ENCODE results near the gene MMP25. TPM values are rescaled to one million over a fixed set of nuclear protein-coding genes. Genes with fewer than 3 reads are reported as not detected.

Gene MMP25
- polyA plus RNA-seq, 1 experiment = not detected

DNA sequence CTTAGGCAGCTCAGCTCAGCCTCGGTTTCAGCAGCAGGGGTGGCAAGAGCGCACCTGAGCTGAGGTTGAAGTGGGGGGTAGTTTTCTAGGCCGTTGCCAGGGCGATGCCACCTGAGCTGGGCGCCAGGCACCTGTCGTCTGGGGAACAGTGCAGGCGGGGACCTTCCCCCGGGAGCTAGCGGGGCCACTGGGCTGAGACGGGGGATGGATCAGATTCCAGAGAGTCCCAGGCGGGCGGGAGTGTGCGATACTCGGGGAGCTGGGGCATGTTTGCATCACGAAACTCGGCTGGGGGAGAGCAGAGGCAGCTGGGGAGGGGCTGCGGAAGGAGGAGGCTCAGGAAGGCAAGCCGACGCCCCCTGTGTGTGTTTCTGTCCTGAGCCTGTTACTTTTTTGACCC lies 34.1 kb upstream of the MMP25 start:
- Histone ChIP-seq H3K4me3 (ENCODE audit: low read depth, low read length) (no peak overlapping the region), H3K27me3 (ENCODE audit: control insufficient read depth, insufficient read depth, low read length) (peaks cover 56% of the 10 kb centered on the region), H3K27ac (ENCODE audit: low read depth, low read length) (no peak overlapping the region), H3K9me3 (ENCODE audit: control insufficient read depth, insufficient read depth, low read length) (no peaks in the 10 kb centered on the region; the same call in 1 of the 2 replicates)
- TF ChIP-seq, protein P1, sequence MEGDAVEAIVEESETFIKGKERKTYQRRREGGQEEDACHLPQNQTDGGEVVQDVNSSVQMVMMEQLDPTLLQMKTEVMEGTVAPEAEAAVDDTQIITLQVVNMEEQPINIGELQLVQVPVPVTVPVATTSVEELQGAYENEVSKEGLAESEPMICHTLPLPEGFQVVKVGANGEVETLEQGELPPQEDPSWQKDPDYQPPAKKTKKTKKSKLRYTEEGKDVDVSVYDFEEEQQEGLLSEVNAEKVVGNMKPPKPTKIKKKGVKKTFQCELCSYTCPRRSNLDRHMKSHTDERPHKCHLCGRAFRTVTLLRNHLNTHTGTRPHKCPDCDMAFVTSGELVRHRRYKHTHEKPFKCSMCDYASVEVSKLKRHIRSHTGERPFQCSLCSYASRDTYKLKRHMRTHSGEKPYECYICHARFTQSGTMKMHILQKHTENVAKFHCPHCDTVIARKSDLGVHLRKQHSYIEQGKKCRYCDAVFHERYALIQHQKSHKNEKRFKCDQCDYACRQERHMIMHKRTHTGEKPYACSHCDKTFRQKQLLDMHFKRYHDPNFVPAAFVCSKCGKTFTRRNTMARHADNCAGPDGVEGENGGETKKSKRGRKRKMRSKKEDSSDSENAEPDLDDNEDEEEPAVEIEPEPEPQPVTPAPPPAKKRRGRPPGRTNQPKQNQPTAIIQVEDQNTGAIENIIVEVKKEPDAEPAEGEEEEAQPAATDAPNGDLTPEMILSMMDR (IDR thresholded peaks at IDR 0.05; ENCODE audit: low read depth, low read length) = no peak
- POLR2A ChIA-PET = interaction anchor here (0.6 to 1.7 kb wide), 2 partner anchors 10 to 101 kb away, joined by 3 to 7 read pairs; no protein-coding TSS in a partner anchor
- no peak for DNase-seq (ENCODE audit: low read depth, low spot score)
- CTCF ChIA-PET = interaction anchor here (1.0 kb wide), 1 partner anchor 16 kb away, joined by 3 read pairs; no protein-coding TSS in a partner anchor

DNA sequence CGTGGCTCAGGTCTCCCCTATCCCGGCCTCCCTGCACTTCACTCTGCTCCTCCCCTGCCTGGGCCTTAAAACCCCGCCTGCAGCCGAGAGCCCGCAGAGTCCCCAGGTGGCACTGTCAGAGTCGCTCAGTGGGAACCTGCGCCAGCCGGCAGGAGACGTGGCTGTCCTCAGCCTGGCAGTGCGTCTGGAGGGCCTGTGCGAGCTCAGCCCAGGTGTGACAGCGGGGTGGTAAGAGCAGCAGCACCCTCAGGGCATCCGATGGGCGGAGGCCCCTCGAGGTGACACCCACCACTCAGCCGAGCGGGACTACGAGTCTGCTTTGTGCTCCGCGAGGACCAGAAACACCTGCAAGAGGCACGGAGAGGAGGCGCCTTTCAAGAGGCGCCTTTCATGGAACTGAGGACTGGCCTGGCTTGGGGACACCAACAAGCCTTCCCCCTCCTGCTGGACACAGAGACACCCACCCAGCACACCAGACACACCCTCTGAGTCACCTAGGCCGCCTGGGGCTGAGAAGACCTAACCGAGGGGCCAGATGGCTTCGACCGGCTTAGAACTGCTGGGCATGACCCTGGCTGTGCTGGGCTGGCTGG lies 33.4 kb upstream of the MMP25 start, which contains the start of gene CLDN9:
TSS of gene CLDN9 (plus strand) at position 96 of the 593 bp plus-strand sequence. CDS start at position 536, 440 bp downstream.
- Histone ChIP-seq H3K4me3 (ENCODE audit: low read depth, low read length) (no peak within 1 kb of the TSS), H3K27ac (ENCODE audit: low read depth, low read length) (no peak within 1 kb of the TSS), H3K27me3 (ENCODE audit: control insufficient read depth, insufficient read depth, low read length) (peaks cover 52% of the 10 kb centered on the region), H3K9me3 (ENCODE audit: control insufficient read depth, insufficient read depth, low read length) (no peaks in the 10 kb centered on the region; the same call in 1 of the 2 replicates)
- DNase-seq (ENCODE audit: low read depth, low spot score) = no peak
- ChIA-PET POLR2A (interaction anchor here (1.7 kb wide), 1 partner anchor 9 kb away, joined by 7 read pairs; no protein-coding TSS in a partner anchor), CTCF (interaction anchor here (1.0 kb wide), 1 partner anchor 15 kb away, joined by 3 read pairs; no protein-coding TSS in a partner anchor)
- TF ChIP-seq, protein P1 (IDR thresholded peaks at IDR 0.05; ENCODE audit: low read depth, low read length) = no peak

DNA sequence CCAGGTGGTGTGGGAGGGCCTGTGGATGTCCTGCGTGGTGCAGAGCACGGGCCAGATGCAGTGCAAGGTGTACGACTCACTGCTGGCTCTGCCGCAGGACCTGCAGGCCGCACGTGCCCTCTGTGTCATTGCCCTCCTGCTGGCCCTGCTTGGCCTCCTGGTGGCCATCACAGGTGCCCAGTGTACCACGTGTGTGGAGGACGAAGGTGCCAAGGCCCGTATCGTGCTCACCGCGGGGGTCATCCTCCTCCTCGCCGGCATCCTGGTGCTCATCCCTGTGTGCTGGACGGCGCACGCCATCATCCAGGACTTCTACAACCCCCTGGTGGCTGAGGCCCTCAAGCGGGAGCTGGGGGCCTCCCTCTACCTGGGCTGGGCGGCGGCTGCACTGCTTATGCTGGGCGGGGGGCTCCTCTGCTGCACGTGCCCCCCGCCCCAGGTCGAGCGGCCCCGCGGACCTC lies 32.8 kb upstream of the MMP25 start:
- no peaks in the 10 kb centered on the region; the same call in 1 of the 2 replicates for H3K9me3 ChIP-seq (ENCODE audit: control insufficient read depth, insufficient read depth, low read length)
- CTCF ChIA-PET = interaction anchor here (1.2 kb wide), 1 partner anchor 18 kb away, joined by 4 read pairs; no protein-coding TSS in a partner anchor
- peaks cover 46% of the 10 kb centered on the region for H3K27me3 ChIP-seq (ENCODE audit: control insufficient read depth, insufficient read depth, low read length)
- DNase-seq (ENCODE audit: low read depth, low spot score) = no peak
- TF ChIP-seq, protein P1 (IDR thresholded peaks at IDR 0.05; ENCODE audit: low read depth, low read length) = no peak
- POLR2A ChIA-PET = interaction anchor here (1.7 kb wide), 1 partner anchor 8 kb away, joined by 7 read pairs; no protein-coding TSS in a partner anchor
- no peak overlapping the region for H3K4me3 ChIP-seq (ENCODE audit: low read depth, low read length)
- H3K27ac ChIP-seq (ENCODE audit: low read depth, low read length) = no peak overlapping the region

DNA sequence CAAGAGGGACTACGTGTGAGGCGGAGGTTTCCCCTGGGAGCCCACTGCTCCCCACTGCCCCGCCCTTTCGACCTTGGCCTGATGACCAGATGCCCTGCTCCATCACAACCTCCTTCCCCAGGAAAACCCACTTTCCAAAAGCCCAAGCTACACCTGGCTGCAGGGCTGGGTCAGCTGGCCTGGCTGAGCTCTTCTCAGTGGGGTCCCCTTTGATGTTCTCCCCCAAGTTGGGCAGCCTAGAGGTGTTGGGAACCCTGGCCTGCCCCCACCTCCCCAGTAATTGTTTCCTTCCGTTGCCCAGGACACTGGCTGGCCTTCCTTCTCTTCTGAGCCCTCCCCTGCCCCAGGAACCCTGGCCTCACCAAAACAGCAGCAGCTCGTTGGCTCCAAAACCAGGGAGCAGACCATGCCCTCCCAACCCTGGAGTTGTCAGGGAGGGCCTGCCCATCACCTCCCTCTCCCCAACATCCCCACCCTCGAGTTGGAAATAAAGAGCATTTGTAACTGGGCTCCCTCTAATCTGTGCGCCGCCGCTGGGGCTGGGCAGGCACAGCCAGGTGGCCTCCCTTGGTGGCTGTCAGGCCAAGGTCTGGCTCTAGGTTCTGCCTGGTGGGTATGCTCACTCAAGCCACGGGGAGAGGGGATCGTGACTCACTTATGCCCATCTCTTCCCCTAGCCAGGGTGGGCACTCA lies 32.2 kb upstream of the MMP25 start:
- peaks cover 42% of the 10 kb centered on the region for H3K27me3 ChIP-seq (ENCODE audit: control insufficient read depth, insufficient read depth, low read length)
- no peak for DNase-seq (ENCODE audit: low read depth, low spot score)
- CTCF ChIA-PET = interaction anchor here (1.2 kb wide), 1 partner anchor 18 kb away, joined by 4 read pairs; no protein-coding TSS in a partner anchor
- H3K27ac ChIP-seq (ENCODE audit: low read depth, low read length) = no peak overlapping the region
- no peak overlapping the region for H3K4me3 ChIP-seq (ENCODE audit: low read depth, low read length)
- H3K9me3 ChIP-seq (ENCODE audit: control insufficient read depth, insufficient read depth, low read length) = no peaks in the 10 kb centered on the region; the same call in 1 of the 2 replicates
- POLR2A ChIA-PET = no interaction called here
- TF ChIP-seq, protein P1 (IDR thresholded peaks at IDR 0.05; ENCODE audit: low read depth, low read length) = no peak

All from AG04450 (cell line).